Measurements from ENCODE around the gene SLITRK3. TPM values are rescaled to one million over a fixed set of nuclear protein-coding genes. Genes with fewer than 3 reads are reported as not detected.

Gene SLITRK3
- total RNA-seq, 1 donor from 2014 or later, result 0.87 TPM

- peaks cover 32% of the 10 kb centered on the region for H3K27me3 Mint-ChIP-seq (ENCODE audit: low read depth)
- TF ChIP-seq CTCF (IDR thresholded peaks at IDR 0.05; ENCODE audit: unreplicated experiment), result peak; percentile 59
- H3K27ac Mint-ChIP-seq, result no peak overlapping the region
- no peaks in the 10 kb centered on the region for H3K9me3 Mint-ChIP-seq
- H3K4me3 Mint-ChIP-seq, result peak overlapping the region; percentile 67
- peaks cover 7% of the 10 kb centered on the region for H3K4me1 Mint-ChIP-seq
- peak; percentile 54 to 75 for DNase-seq (ENCODE audit: low spot score in 2 of 2, unreplicated experiment in 2 of 2)
- no peaks in the 10 kb centered on the region for H3K36me3 Mint-ChIP-seq
Observed at GRCh38 chr3:165206454-165207266, 10.5 kb upstream of the SLITRK3 start.

GRCh38 chr3:165204445-165204844 is 8.3 kb upstream of the SLITRK3 start:
- TF ChIP-seq CTCF (IDR thresholded peaks at IDR 0.05; ENCODE audit: unreplicated experiment), result no peak
- H3K9me3 Mint-ChIP-seq, result no peaks in the 10 kb centered on the region
- no peaks in the 10 kb centered on the region for H3K36me3 Mint-ChIP-seq
- H3K4me3 Mint-ChIP-seq, result no peak overlapping the region
- H3K27ac Mint-ChIP-seq, result no peak overlapping the region
- H3K4me1 Mint-ChIP-seq, result peaks cover 7% of the 10 kb centered on the region
- no peak for DNase-seq (ENCODE audit: low spot score in 2 of 2, unreplicated experiment in 2 of 2)
- peaks cover 45% of the 10 kb centered on the region for H3K27me3 Mint-ChIP-seq (ENCODE audit: low read depth)

- no peak for TF ChIP-seq CTCF (IDR thresholded peaks at IDR 0.05; ENCODE audit: unreplicated experiment)
- Mint-ChIP-seq H3K4me1 (peaks cover 7% of the 10 kb centered on the region), H3K27ac (no peak overlapping the region), H3K36me3 (no peaks in the 10 kb centered on the region), H3K27me3 (ENCODE audit: low read depth) (peaks cover 49% of the 10 kb centered on the region), H3K9me3 (no peaks in the 10 kb centered on the region), H3K4me3 (no peak overlapping the region)
- DNase-seq (ENCODE audit: low spot score in 2 of 2, unreplicated experiment in 2 of 2), result no peak
Observed at GRCh38 chr3:165202995-165203394, 6.8 kb upstream of the SLITRK3 start.

GRCh38 chr3:165201964-165202363 is 5.8 kb upstream of the SLITRK3 start:
- TF ChIP-seq CTCF (IDR thresholded peaks at IDR 0.05; ENCODE audit: unreplicated experiment), result no peak
- Mint-ChIP-seq H3K27ac (no peak overlapping the region), H3K4me3 (no peak overlapping the region), H3K9me3 (no peaks in the 10 kb centered on the region), H3K27me3 (ENCODE audit: low read depth) (peaks cover 54% of the 10 kb centered on the region), H3K36me3 (no peaks in the 10 kb centered on the region), H3K4me1 (peaks cover 13% of the 10 kb centered on the region)
- DNase-seq (ENCODE audit: low spot score in 2 of 2, unreplicated experiment in 2 of 2), result no peak

- H3K4me3 Mint-ChIP-seq, result peak overlapping the region; percentile 73
Observed at GRCh38 chr3:165197481-165197800, 1.3 kb upstream of the SLITRK3 start.

More at GRCh38 chr3:165197481-165197800, 1.3 kb upstream of the SLITRK3 start:
- H3K27me3 Mint-ChIP-seq (ENCODE audit: low read depth), result peaks cover 79% of the 10 kb centered on the region
- no peak overlapping the region for H3K27ac Mint-ChIP-seq
- H3K4me1 Mint-ChIP-seq, result peaks cover 42% of the 10 kb centered on the region
- no peak for TF ChIP-seq CTCF (IDR thresholded peaks at IDR 0.05; ENCODE audit: unreplicated experiment)
- DNase-seq (ENCODE audit: low spot score in 2 of 2, unreplicated experiment in 2 of 2), result no peak
- no peaks in the 10 kb centered on the region for H3K36me3 Mint-ChIP-seq
- no peaks in the 10 kb centered on the region for H3K9me3 Mint-ChIP-seq
